GM12874 (cell line): ENCODE measurements around the gene PAX5.

Experiments
- CTCF ChIP-seq: IDR thresholded peaks from 2 replicates; pipeline ENCODE4 v1.5.1; 2011; ENCODE audit warnings: low read depth, mild to moderate bottlenecking, control low read depth, low read length, moderate library complexity; ENCODE audit not compliant: insufficient read depth

PAX5 gene

GRCh38 chr9:36846621-36847020, 187.4 kb downstream of the PAX5 start:
- TF ChIP-seq CTCF = no peak

GRCh38 chr9:36845844-36846243, 188.2 kb downstream of the PAX5 start:
- no peak for TF ChIP-seq CTCF

GRCh38 chr9:36844961-36845360, 189.1 kb downstream of the PAX5 start:
- TF ChIP-seq CTCF = no peak

- TF ChIP-seq CTCF = no peak
Observed at GRCh38 chr9:36843964-36844363, 190.1 kb downstream of the PAX5 start.

GRCh38 chr9:36842560-36843530, 191.2 kb downstream of the PAX5 start:
- no peak for TF ChIP-seq CTCF

- no peak for TF ChIP-seq CTCF
Observed at GRCh38 chr9:36840898-36841536, 193.1 kb downstream of the PAX5 start.

GRCh38 chr9:36839131-36839885, 194.8 kb downstream of the PAX5 start:
- no peak for TF ChIP-seq CTCF
